UCSD-AML1 (cell line): ENCODE results near the gene TRAPPC2.
"Not testable (repeated sequence)": the region's sequence is repeated elsewhere in the genome, so short reads cannot be mapped to it uniquely, and the experiment has no call there.

Source experiments
- DNase-seq: peaks from one replicate; lab custom pipeline; 2025; ENCODE audit not compliant: unreplicated experiment; lab: John Stamatoyannopoulos, UW

TRAPPC2 gene

GRCh38 chrX:13673016-13673415 lies 61.4 kb downstream of the TRAPPC2 start:
- DNase-seq = no peak

GRCh38 chrX:13670197-13670596 lies 64.2 kb downstream of the TRAPPC2 start:
- DNase-seq = no peak

GRCh38 chrX:13669755-13670154 lies 64.7 kb downstream of the TRAPPC2 start:
- not testable (repeated sequence) for DNase-seq

- DNase-seq = no peak
Measured at GRCh38 chrX:13669246-13669737, 65.1 kb downstream of the TRAPPC2 start.

- no peak for DNase-seq
Measured at GRCh38 chrX:13667919-13668318, 66.5 kb downstream of the TRAPPC2 start.

GRCh38 chrX:13666836-13667235 lies 67.6 kb downstream of the TRAPPC2 start:
- no peak for DNase-seq

- no peak for DNase-seq
Measured at GRCh38 chrX:13664020-13664419, 70.4 kb downstream of the TRAPPC2 start.

GRCh38 chrX:13662355-13662791 lies 72.0 kb downstream of the TRAPPC2 start:
- no peak for DNase-seq
